LNCAP (cell line): ENCODE results near the gene ZSWIM1.

Experiments used
- TF ChIP-seq, protein P1 (sequence below): fragments of 450-650 bp; IDR thresholded peaks from 2 replicates; pipeline ENCODE4 v1.5.1; 2017; ENCODE audit warnings: mild to moderate bottlenecking

Gene ZSWIM1

DNA sequence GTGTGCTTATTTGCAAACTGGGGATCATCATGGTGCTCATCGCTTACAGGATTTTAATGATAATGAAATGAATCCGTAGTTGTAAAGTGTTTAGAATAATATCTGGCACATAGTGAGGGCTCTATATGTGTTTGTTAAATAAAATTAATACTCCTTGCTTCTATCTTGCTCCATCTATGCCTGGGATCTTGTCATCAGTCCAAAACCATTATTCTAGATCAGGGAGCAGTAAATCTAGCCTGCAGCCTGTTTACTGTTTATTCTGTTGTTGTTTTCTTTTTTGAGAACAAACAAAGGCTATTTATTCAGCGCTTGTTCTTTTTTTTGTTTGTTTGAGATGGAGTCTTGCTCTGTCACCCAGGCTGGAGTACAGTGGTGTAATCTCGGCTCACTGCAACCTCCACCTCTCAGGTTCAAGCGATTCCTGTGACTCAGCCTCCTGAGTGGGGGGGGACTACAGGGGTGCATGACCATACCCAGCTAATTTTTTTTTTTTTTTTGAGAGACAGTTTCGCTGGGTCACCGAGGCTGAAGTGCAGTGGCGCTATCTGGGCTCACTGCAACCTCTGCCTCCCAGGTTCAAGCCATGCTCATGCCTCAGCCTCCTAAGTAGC lies 32.0 kb upstream of the ZSWIM1 start:
- TF ChIP-seq, protein P1, sequence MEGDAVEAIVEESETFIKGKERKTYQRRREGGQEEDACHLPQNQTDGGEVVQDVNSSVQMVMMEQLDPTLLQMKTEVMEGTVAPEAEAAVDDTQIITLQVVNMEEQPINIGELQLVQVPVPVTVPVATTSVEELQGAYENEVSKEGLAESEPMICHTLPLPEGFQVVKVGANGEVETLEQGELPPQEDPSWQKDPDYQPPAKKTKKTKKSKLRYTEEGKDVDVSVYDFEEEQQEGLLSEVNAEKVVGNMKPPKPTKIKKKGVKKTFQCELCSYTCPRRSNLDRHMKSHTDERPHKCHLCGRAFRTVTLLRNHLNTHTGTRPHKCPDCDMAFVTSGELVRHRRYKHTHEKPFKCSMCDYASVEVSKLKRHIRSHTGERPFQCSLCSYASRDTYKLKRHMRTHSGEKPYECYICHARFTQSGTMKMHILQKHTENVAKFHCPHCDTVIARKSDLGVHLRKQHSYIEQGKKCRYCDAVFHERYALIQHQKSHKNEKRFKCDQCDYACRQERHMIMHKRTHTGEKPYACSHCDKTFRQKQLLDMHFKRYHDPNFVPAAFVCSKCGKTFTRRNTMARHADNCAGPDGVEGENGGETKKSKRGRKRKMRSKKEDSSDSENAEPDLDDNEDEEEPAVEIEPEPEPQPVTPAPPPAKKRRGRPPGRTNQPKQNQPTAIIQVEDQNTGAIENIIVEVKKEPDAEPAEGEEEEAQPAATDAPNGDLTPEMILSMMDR, result no peak

DNA sequence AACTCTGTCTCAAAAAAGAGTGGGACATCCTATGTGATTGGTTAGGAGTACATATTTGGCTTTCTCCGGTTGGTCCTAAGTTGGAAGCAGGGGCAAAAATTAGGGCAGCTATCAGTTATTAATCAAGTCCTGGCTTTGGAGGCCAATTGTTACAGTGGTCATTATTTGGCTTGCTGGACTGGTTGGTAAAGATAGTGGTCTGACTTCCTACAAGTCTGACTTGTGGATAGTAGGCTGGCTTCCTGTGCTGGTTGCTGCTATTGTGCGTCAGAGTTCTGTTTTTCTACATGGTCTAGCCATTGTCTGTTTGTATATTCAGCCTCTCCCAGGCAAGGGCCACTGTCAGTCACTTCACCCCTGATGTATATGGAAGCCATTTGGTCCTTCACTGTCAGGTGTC lies 30.8 kb upstream of the ZSWIM1 start:
- TF ChIP-seq, protein P1, result no peak

GRCh38 chr20:45850926-45851325 lies 30.1 kb upstream of the ZSWIM1 start:
- TF ChIP-seq, protein P1, result no peak

DNA sequence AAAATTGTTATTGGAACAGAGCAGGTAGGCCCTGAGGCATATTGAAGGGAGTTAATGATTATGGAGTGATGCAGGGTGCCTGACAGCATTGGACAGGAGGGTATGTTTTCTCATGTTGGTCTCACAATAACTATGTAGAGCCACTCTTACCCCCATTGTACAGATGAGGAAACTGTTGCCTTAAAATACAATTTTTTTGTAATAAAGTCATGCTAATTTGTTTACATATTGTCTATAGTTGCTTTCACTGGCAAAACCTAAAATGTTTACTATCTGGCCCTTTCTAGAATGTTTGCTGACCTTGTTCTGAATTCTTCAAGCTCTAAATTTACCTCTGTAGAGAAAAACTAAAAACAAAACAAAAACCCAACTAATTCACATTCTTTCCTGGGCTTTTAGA lies 29.5 kb upstream of the ZSWIM1 start:
- TF ChIP-seq, protein P1, result no peak

- TF ChIP-seq, protein P1, result no peak
Observed at GRCh38 chr20:45852326-45852725, 28.7 kb upstream of the ZSWIM1 start.

GRCh38 chr20:45853484-45853883 lies 27.5 kb upstream of the ZSWIM1 start:
- TF ChIP-seq, protein P1, result no peak

- TF ChIP-seq, protein P1, result no peak
Observed at GRCh38 chr20:45857114-45857881, 23.7 kb upstream of the ZSWIM1 start, which contains the start of the genes ACOT8 and ZSWIM3. Gene ACOT8 (minus strand): TSS chr20:45857392. CDS start chr20:45857315, 77 bp downstream. Gene ZSWIM3 (plus strand): TSS chr20:45857614. CDS start chr20:45857826, 212 bp downstream.
